SH-SY5Y (cell line): Measurements from ENCODE around the gene TOR2A.

ENCODE experiments used
- GATA2 ChIP-seq: IDR thresholded peaks from 2 replicates; pipeline ENCODE4 v1.6.1; 2011; ENCODE audit warnings: mild to moderate bottlenecking, low read depth, low read length
- GATA3 ChIP-seq: IDR thresholded peaks from 2 replicates; pipeline ENCODE4 v1.6.1; 2011; ENCODE audit warnings: low read depth, mild to moderate bottlenecking, low read length, moderate library complexity

- TF ChIP-seq GATA3 (no peak), GATA2 (no peak)
Observed at GRCh38 chr9:127761061-127761460, 26.0 kb upstream of the TOR2A start.
